Neural progenitor cell (in vitro differentiated cells): Measurements from ENCODE around the gene NKAIN4. TPM values are rescaled to one million over a fixed set of nuclear protein-coding genes. Genes with fewer than 3 reads are reported as not detected.

ENCODE experiments used
- DNase-seq: peaks from one replicate; pipeline ENCODE4 v3.0.0-alpha.2; 2016; ENCODE audit warnings: low spot score
- H2AFZ ChIP-seq: fragments of 200-600 bp; sonication (generic); replicated peaks from 2 replicates; pipeline ENCODE4 v1.6.1; 2016; ENCODE audit warnings: antibody characterized with exemption
- H3F3A ChIP-seq: fragments of 200-600 bp; sonication (generic); 2 replicates; pipeline ENCODE4 v1.6.1; 2016; ENCODE audit warnings: antibody characterized with exemption, low read depth
- H3K27ac ChIP-seq: fragments of 200-600 bp; sonication (generic); 2 replicates; pipeline ENCODE4 v1.5.1; 2016; ENCODE audit warnings: mild to moderate bottlenecking
- H3K27me3 ChIP-seq: fragments of 200-600 bp; sonication (generic); 2 replicates; pipeline ENCODE4 v1.6.1; 2016; ENCODE audit warnings: mild to moderate bottlenecking, moderate library complexity
- H3K36me3 ChIP-seq: fragments of 200-600 bp; sonication (generic); 2 replicates; pipeline ENCODE4 v1.5.1; 2016
- H3K4me1 ChIP-seq: fragments of 200-600 bp; sonication (generic); 2 replicates; pipeline ENCODE4 v1.6.1; 2016; ENCODE audit warnings: mixed run types
- H3K4me2 ChIP-seq: fragments of 200-600 bp; sonication (generic); 2 replicates; pipeline ENCODE4 v1.6.1; 2016
- H3K4me3 ChIP-seq: fragments of 200-600 bp; sonication (generic); 2 replicates; pipeline ENCODE4 v1.5.1; 2016
- H3K79me2 ChIP-seq: fragments of 200-600 bp; sonication (generic); 2 replicates; pipeline ENCODE4 v1.6.1; 2016; ENCODE audit warnings: low read depth
- H3K9ac ChIP-seq: fragments of 200-600 bp; sonication (generic); 2 replicates; pipeline ENCODE4 v1.6.1; 2016
- H3K9me3 ChIP-seq: fragments of 200-600 bp; sonication (generic); 2 replicates; pipeline ENCODE4 v1.5.1; 2016; ENCODE audit warnings: low read depth
- H4K20me1 ChIP-seq: fragments of 200-600 bp; sonication (generic); 2 replicates; pipeline ENCODE4 v1.6.1; 2016; ENCODE audit warnings: low read depth
- H3K27ac Mint-ChIP-seq: 3 replicates; pipeline ENCODE4 v1.8.0; 2021; ENCODE audit warnings: mixed read lengths
- H3K27me3 Mint-ChIP-seq: 2 replicates; pipeline ENCODE4 v1.8.0; 2022; ENCODE audit warnings: low read depth, mild to moderate bottlenecking, inconsistent platforms, moderate library complexity, mixed read lengths; ENCODE audit not compliant: insufficient read depth
- H3K36me3 Mint-ChIP-seq: 3 replicates; pipeline ENCODE4 v1.8.0; 2021; ENCODE audit warnings: mixed read lengths
- H3K4me1 Mint-ChIP-seq: 3 replicates; pipeline ENCODE4 v1.8.0; 2021; ENCODE audit warnings: mixed read lengths
- H3K4me3 Mint-ChIP-seq: 3 replicates; pipeline ENCODE4 v1.8.0; 2021; ENCODE audit warnings: mild to moderate bottlenecking, moderate library complexity, mixed read lengths
- H3K9me3 Mint-ChIP-seq: 3 replicates; pipeline ENCODE4 v1.8.0; 2020; ENCODE audit warnings: mixed read lengths
- EZH2 ChIP-seq: fragments of 200-600 bp; sonication (generic); IDR thresholded peaks from 2 replicates; pipeline ENCODE4 v1.6.1; 2017; ENCODE audit warnings: antibody characterized with exemption, mild to moderate bottlenecking, moderate library complexity
- EZH2phosphoT487 ChIP-seq: fragments of 200-600 bp; sonication (generic); IDR thresholded peaks from 2 replicates; pipeline ENCODE4 v1.6.1; 2017; ENCODE audit warnings: antibody characterized with exemption
- total RNA-seq: library from RNA; depleted of rRNA; stranded (reverse); fragments of >200 nt; gene quantifications from 2 replicates; pipeline ENCODE4 v1.2.3, GENCODE V29; 2015; ENCODE audit warnings: low replicate concordance
- TF ChIP-seq, protein P1 (sequence below): fragments of 200-600 bp; sonication (generic); IDR thresholded peaks from 2 replicates; pipeline ENCODE4 v1.5.1; 2017; ENCODE audit warnings: antibody characterized with exemption, mild to moderate bottlenecking

The NKAIN4 gene
- total RNA-seq, 1 donor from 2014 or later = 9.7 TPM

GRCh38 chr20:63212792-63213191, 41.5 kb downstream of the NKAIN4 start:
- no peak overlapping the region for H3K4me3 ChIP-seq
- no peaks in the 10 kb centered on the region for H3K27me3 Mint-ChIP-seq

DNA sequence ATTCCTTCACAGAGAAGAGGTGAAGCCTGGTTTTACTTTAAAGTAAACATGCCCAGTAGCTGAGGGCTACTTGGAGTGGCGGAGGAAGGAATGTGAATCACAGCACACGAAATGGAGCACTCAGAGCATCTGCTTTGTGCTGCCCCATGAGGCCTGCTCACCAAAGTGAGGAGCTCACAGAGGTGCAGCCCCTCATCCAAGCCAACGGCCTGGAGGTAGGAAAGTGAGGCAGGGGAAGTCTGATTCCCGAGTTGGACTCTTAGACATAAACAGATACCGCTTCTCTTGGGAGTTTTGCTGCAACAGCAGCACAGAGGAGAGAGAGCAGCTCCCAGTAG, 41.9 kb downstream of the NKAIN4 start:
- Mint-ChIP-seq H3K36me3 (peaks cover 25% of the 10 kb centered on the region), H3K9me3 (no peaks in the 10 kb centered on the region), H3K27me3 (no peaks in the 10 kb centered on the region), H3K27ac (no peak overlapping the region), H3K4me1 (peaks cover 35% of the 10 kb centered on the region), H3K4me3 (no peak overlapping the region)
- peaks cover 83% of the 10 kb centered on the region for H3K79me2 ChIP-seq
- no peak overlapping the region for H3K9ac ChIP-seq
- no peaks in the 10 kb centered on the region for H3K9me3 ChIP-seq
- H3K27me3 ChIP-seq = no peaks in the 10 kb centered on the region
- H4K20me1 ChIP-seq = peaks cover 82% of the 10 kb centered on the region
- peaks cover 12% of the 10 kb centered on the region for H3K4me1 ChIP-seq
- DNase-seq = no peak
- H3K27ac ChIP-seq = no peak overlapping the region
- peaks cover 9% of the 10 kb centered on the region for H3F3A ChIP-seq
- no peak overlapping the region for H2AFZ ChIP-seq
- TF ChIP-seq EZH2 = no peak
- TF ChIP-seq EZH2phosphoT487 = no peak
- TF ChIP-seq, protein P1, sequence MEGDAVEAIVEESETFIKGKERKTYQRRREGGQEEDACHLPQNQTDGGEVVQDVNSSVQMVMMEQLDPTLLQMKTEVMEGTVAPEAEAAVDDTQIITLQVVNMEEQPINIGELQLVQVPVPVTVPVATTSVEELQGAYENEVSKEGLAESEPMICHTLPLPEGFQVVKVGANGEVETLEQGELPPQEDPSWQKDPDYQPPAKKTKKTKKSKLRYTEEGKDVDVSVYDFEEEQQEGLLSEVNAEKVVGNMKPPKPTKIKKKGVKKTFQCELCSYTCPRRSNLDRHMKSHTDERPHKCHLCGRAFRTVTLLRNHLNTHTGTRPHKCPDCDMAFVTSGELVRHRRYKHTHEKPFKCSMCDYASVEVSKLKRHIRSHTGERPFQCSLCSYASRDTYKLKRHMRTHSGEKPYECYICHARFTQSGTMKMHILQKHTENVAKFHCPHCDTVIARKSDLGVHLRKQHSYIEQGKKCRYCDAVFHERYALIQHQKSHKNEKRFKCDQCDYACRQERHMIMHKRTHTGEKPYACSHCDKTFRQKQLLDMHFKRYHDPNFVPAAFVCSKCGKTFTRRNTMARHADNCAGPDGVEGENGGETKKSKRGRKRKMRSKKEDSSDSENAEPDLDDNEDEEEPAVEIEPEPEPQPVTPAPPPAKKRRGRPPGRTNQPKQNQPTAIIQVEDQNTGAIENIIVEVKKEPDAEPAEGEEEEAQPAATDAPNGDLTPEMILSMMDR = no peak
- H3K36me3 ChIP-seq = peaks cover 6% of the 10 kb centered on the region
- H3K4me2 ChIP-seq = no peak overlapping the region
- H3K4me3 ChIP-seq = no peak overlapping the region

More at GRCh38 chr20:63212792-63213191, 41.5 kb downstream of the NKAIN4 start:
- H3K9ac ChIP-seq = no peak overlapping the region
- Mint-ChIP-seq H3K36me3 (peaks cover 25% of the 10 kb centered on the region), H3K9me3 (no peaks in the 10 kb centered on the region), H3K4me3 (peak overlapping the region; percentile 44), H3K4me1 (peaks cover 35% of the 10 kb centered on the region), H3K27ac (no peak overlapping the region)
- TF ChIP-seq EZH2phosphoT487 = no peak
- TF ChIP-seq, protein P1 = no peak
- TF ChIP-seq EZH2 = no peak
- no peaks in the 10 kb centered on the region for H3K9me3 ChIP-seq
- DNase-seq = no peak
- no peak overlapping the region for H2AFZ ChIP-seq
- peaks cover 12% of the 10 kb centered on the region for H3K4me1 ChIP-seq
- peaks cover 78% of the 10 kb centered on the region for H4K20me1 ChIP-seq
- H3K4me2 ChIP-seq = no peak overlapping the region
- H3K36me3 ChIP-seq = peaks cover 6% of the 10 kb centered on the region
- no peaks in the 10 kb centered on the region for H3K27me3 ChIP-seq
- peaks cover 79% of the 10 kb centered on the region for H3K79me2 ChIP-seq
- H3K27ac ChIP-seq = no peak overlapping the region
- peaks cover 9% of the 10 kb centered on the region for H3F3A ChIP-seq

DNA sequence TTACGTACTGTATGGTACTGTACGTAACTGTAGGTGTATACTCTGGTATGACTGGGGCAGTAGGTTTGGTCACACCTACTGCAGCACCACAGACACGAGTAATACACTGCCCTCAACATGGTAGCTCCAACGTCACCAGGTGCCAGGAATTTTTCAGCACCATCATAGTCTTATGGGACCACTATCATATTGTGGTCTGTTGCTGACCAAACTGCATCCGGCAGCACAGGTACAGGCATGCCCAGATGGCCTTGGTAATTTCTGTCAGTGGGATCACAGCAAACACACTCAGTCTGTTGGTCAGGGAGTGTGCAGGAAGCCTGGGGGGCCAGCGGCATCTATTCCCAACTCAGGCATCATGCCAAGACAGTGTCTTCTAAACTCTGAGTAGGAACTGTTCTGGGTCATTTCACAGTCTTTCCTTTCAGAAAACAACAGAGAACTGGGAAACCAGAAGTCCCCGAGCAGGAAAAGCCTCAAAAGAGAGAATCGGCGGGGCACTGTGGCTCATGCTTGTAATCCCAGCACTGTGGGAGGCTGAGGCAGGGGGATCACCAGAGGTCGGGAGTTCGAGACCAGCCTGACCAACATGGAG, 44.2 kb downstream of the NKAIN4 start:
- no peak overlapping the region for H3K4me3 ChIP-seq
- H2AFZ ChIP-seq = no peak overlapping the region
- no peak overlapping the region for H3K4me3 Mint-ChIP-seq
- H3K4me1 ChIP-seq = peaks cover 3% of the 10 kb centered on the region
- H3K4me2 ChIP-seq = no peak overlapping the region
- no peak overlapping the region for H3K9ac ChIP-seq
- peaks cover 4% of the 10 kb centered on the region for H3F3A ChIP-seq
- H3K4me1 Mint-ChIP-seq = peaks cover 31% of the 10 kb centered on the region
- no peaks in the 10 kb centered on the region for H3K27me3 ChIP-seq
- H3K27me3 Mint-ChIP-seq = no peaks in the 10 kb centered on the region
- TF ChIP-seq EZH2 = no peak
- no peak for TF ChIP-seq EZH2phosphoT487
- TF ChIP-seq, protein P1 = no peak
- H3K27ac ChIP-seq = no peak overlapping the region
- H3K36me3 ChIP-seq = peaks cover 6% of the 10 kb centered on the region
- DNase-seq = no peak
- peaks cover 97% of the 10 kb centered on the region for H3K79me2 ChIP-seq
- no peaks in the 10 kb centered on the region for H3K9me3 ChIP-seq
- H3K36me3 Mint-ChIP-seq = peaks cover 30% of the 10 kb centered on the region
- H4K20me1 ChIP-seq = peaks cover 99% of the 10 kb centered on the region
- no peak overlapping the region for H3K27ac Mint-ChIP-seq
- H3K9me3 Mint-ChIP-seq = no peaks in the 10 kb centered on the region
